SU-DHL-6 (cell line): Measurements from ENCODE around the gene TMOD1.

Experiments
- H2AFZ ChIP-seq: fragments of 200-600 bp; sonication (generic); 2 replicates; pipeline ENCODE4 v1.6.1; 2014; ENCODE audit warnings: low read depth, mild to moderate bottlenecking, moderate library complexity, mixed read lengths, antibody characterized with exemption, low read length; ENCODE audit not compliant: severe bottlenecking
- H3F3A ChIP-seq: fragments of 200-600 bp; shearing (Covaris generic); 2 replicates; pipeline ENCODE4 v1.6.0; 2016; ENCODE audit warnings: antibody characterized with exemption, mild to moderate bottlenecking; ENCODE audit not compliant: insufficient read depth
- H3K27ac ChIP-seq: fragments of 200-600 bp; sonication (generic); 2 replicates; pipeline ENCODE4 v1.5.1; 2016; ENCODE audit warnings: low read depth, mild to moderate bottlenecking, low read length, moderate library complexity, mixed read lengths
- H3K27me3 ChIP-seq: fragments of 200-600 bp; sonication (generic), shearing (Covaris generic); 2 replicates; pipeline ENCODE4 v1.6.0; 2014; ENCODE audit warnings: mild to moderate bottlenecking, low read length
- H3K36me3 ChIP-seq: fragments of 200-600 bp; sonication (generic); 2 replicates; pipeline ENCODE4 v1.6.1; 2014; ENCODE audit warnings: mild to moderate bottlenecking, low read length, mixed read lengths
- H3K4me2 ChIP-seq: fragments of 300-600, 200-600 bp; shearing (Covaris generic), sonication (generic); 2 replicates; pipeline ENCODE4 v1.6.0; 2014; ENCODE audit warnings: low read length, low read depth, mild to moderate bottlenecking; ENCODE audit not compliant: poor library complexity, severe bottlenecking
- H3K4me3 ChIP-seq: fragments of 200-600 bp; sonication (generic); 2 replicates; pipeline ENCODE4 v1.5.1; 2014; ENCODE audit warnings: antibody characterized with exemption, low read length, mild to moderate bottlenecking, mixed read lengths; ENCODE audit not compliant: insufficient read depth, poor library complexity, severe bottlenecking
- H3K79me2 ChIP-seq: fragments of 200-600 bp; sonication (generic); 2 replicates; pipeline ENCODE4 v1.6.1; 2014; ENCODE audit warnings: mild to moderate bottlenecking, low read length, moderate library complexity; ENCODE audit not compliant: insufficient read depth
- H3K9ac ChIP-seq: fragments of 200-600 bp; sonication (generic); 2 replicates; pipeline ENCODE4 v1.7.0; 2014; ENCODE audit warnings: mild to moderate bottlenecking, low read length
- H3K9me2 ChIP-seq: fragments of 200-600 bp; sonication (generic); replicated peaks from 2 replicates; pipeline ENCODE4 v1.6.1; 2014; ENCODE audit warnings: low read length; ENCODE audit not compliant: insufficient read depth
- H3K9me3 ChIP-seq: fragments of 200-600 bp; sonication (generic); 2 replicates; pipeline ENCODE4 v1.6.1; 2014; ENCODE audit warnings: low read length, mixed read lengths; ENCODE audit not compliant: insufficient read depth
- H4K20me1 ChIP-seq: fragments of 200-600 bp; sonication (generic); 2 replicates; pipeline ENCODE4 v1.6.1; 2014; ENCODE audit warnings: low read depth, mild to moderate bottlenecking, antibody characterized with exemption, low read length, moderate library complexity, mixed read lengths
- CTCF ChIP-seq: fragments of 200-600 bp; sonication (generic); IDR thresholded peaks from one replicate; pipeline ENCODE4 v1.5.1; 2017; ENCODE audit warnings: antibody characterized with exemption, mild to moderate bottlenecking, low read length, moderate library complexity; ENCODE audit not compliant: insufficient read depth, poor library complexity, severe bottlenecking
- EZH2phosphoT487 ChIP-seq: fragments of 200-600 bp; sonication (generic), shearing (Covaris generic); conservative IDR thresholded peaks from 2 replicates; pipeline ENCODE4 v1.6.1; 2018; ENCODE audit warnings: mild to moderate bottlenecking, antibody characterized with exemption, low read length, moderate library complexity, mixed read lengths

Gene TMOD1

DNA sequence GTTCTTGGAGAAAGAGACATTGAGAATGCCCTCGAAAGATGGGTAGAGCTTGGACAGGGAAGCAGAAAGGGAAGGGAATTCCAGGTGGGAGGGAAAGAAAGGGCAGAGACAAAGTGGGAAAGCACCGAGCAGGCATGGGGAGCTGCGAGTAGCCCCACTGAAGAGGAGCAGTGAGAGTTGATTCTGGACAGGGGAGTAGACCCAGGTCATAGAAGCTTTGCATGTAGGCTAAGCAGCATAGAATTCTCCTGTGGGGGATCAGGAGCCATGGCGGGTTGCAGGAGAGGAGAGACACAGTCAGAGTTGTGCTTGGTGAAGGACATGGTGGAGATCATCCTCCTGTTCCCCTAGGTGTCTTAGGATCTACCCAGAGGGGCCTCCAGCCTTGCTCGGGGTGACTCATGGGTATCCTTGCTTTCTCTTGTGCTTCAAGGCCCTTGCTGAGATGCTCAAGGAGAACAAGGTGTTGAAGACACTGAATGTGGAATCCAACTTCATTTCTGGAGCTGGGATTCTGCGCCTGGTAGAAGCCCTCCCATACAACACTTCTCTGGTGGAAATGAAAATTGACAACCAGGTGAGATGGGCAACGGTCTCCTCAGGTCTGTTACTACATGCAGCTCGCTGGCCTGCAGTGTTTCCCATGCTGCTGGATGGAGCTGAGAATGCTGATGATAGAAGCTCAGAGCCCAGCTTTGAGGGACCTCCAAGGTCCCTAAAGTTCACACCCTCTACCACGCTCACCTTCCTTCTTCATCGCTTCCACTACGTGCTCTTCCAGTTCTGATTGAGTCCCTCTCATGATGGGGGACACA, 67.2 kb downstream of the TMOD1 start:
- TF ChIP-seq CTCF (no peak), EZH2phosphoT487 (no peak)
- Histone ChIP-seq H3K9me2 (no peaks in the 10 kb centered on the region), H3K27ac (no peak overlapping the region), H3F3A (no peaks in the 10 kb centered on the region), H4K20me1 (no peaks in the 10 kb centered on the region), H3K9me3 (no peaks in the 10 kb centered on the region), H2AFZ (no peak overlapping the region), H3K9ac (no peak overlapping the region), H3K4me3 (no peak overlapping the region), H3K79me2 (no peaks in the 10 kb centered on the region), H3K27me3 (no peaks in the 10 kb centered on the region), H3K36me3 (no peaks in the 10 kb centered on the region), H3K4me2 (no peak overlapping the region)

DNA sequence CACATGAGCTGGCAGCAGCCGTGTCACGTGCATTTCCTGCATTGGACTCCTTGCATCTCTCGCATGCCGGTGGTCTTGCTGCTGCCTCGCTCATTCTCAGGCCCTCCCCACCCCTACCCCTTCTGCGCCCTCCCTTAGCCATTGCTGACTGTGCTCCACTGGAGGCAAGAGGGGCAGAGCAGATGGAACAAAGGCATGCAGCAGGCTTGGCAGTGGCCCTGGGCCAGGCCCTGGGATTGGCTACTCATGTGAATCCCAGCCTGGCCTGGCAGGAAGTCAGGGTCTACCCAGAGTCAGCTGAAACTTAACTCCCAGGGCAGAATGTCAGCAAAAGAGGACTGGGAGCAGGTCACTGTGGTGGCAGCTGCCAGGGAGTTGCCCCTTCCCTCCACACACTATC, 69.4 kb downstream of the TMOD1 start:
- Histone ChIP-seq H3F3A (no peaks in the 10 kb centered on the region), H3K27ac (no peak overlapping the region), H3K9ac (no peak overlapping the region), H3K4me3 (no peak overlapping the region), H2AFZ (no peak overlapping the region), H3K9me3 (no peaks in the 10 kb centered on the region), H3K27me3 (no peaks in the 10 kb centered on the region), H3K36me3 (no peaks in the 10 kb centered on the region), H3K4me2 (no peak overlapping the region), H4K20me1 (no peaks in the 10 kb centered on the region), H3K79me2 (no peaks in the 10 kb centered on the region), H3K9me2 (no peaks in the 10 kb centered on the region)
- no peak for TF ChIP-seq EZH2phosphoT487
- no peak for TF ChIP-seq CTCF

DNA sequence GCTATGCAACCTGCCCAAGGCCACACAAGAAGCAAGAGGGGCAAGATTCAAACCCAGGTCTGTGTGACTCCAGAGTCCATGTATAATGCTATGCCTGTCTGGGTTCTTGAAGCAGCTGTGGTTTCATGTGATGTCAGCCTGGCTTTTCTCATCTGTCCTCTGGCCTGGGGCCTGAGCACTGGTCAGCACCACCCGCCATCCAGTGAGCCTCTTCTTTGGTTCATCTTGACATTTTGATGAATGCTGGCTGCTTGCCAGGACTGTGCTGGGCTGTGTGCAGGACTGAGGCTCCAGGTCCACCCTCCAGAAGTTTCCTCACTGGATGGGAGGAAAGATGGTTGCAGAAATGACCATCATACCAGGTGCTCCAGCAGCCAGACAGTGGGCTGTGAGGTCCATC, 70.2 kb downstream of the TMOD1 start:
- no peak overlapping the region for H3K4me2 ChIP-seq
- no peak overlapping the region for H3K9ac ChIP-seq
- no peaks in the 10 kb centered on the region for H3F3A ChIP-seq
- no peaks in the 10 kb centered on the region for H3K79me2 ChIP-seq
- no peaks in the 10 kb centered on the region for H3K9me3 ChIP-seq
- TF ChIP-seq EZH2phosphoT487 (no peak), CTCF (no peak)
- no peak overlapping the region for H3K4me3 ChIP-seq
- H2AFZ ChIP-seq, result no peak overlapping the region
- no peak overlapping the region for H3K27ac ChIP-seq
- H3K36me3 ChIP-seq, result no peaks in the 10 kb centered on the region
- H3K9me2 ChIP-seq, result no peaks in the 10 kb centered on the region
- no peaks in the 10 kb centered on the region for H4K20me1 ChIP-seq
- H3K27me3 ChIP-seq, result no peaks in the 10 kb centered on the region
